GM18499 (cell line): ENCODE measurements around the gene C14orf119.

ENCODE experiments used
- ATAC-seq: cut with Tn5 transposase; IDR thresholded peaks from one replicate; pipeline ENCODE4 v1.9.1; 2021; ENCODE audit warnings: moderate number of reproducible peaks; ENCODE audit not compliant: insufficient read depth, unreplicated experiment

Gene C14orf119

GRCh38 chr14:23080474-23080873, 14.8 kb upstream of the C14orf119 start:
- no peak for ATAC-seq

GRCh38 chr14:23085458-23085857, 9.8 kb upstream of the C14orf119 start:
- no peak for ATAC-seq

- no peak for ATAC-seq
Observed at GRCh38 chr14:23086565-23086964, 8.7 kb upstream of the C14orf119 start.

- ATAC-seq: no peak
Observed at GRCh38 chr14:23089498-23090253, 5.6 kb upstream of the C14orf119 start.

GRCh38 chr14:23090254-23090636, 5.1 kb upstream of the C14orf119 start:
- ATAC-seq: no peak

GRCh38 chr14:23091294-23092225, 3.7 kb upstream of the C14orf119 start:
- no peak for ATAC-seq

GRCh38 chr14:23093104-23093503, 2.2 kb upstream of the C14orf119 start:
- ATAC-seq: no peak

GRCh38 chr14:23093526-23093925, 1.8 kb upstream of the C14orf119 start:
- no peak for ATAC-seq

GRCh38 chr14:23093991-23094665, 1.2 kb upstream of the C14orf119 start:
- no peak for ATAC-seq

- peak; percentile 10 for ATAC-seq
Observed at GRCh38 chr14:23094666-23095195, 574 bp upstream of the C14orf119 start, which contains the start of gene ACIN1. Gene ACIN1 (minus strand): TSS chr14:23095136. CDS start chr14:23095112, 24 bp downstream.

- no peak for ATAC-seq
Observed at GRCh38 chr14:23097786-23098185, 2.5 kb downstream of the C14orf119 start.

GRCh38 chr14:23099212-23099861, 4.0 kb downstream of the C14orf119 start:
- no peak for ATAC-seq

- no peak for ATAC-seq
Observed at GRCh38 chr14:23101213-23101970, 6.1 kb downstream of the C14orf119 start.

- ATAC-seq: no peak
Observed at GRCh38 chr14:23101986-23102625, 6.8 kb downstream of the C14orf119 start.

GRCh38 chr14:23102801-23103200, 7.5 kb downstream of the C14orf119 start:
- no peak for ATAC-seq

GRCh38 chr14:23103581-23103980, 8.3 kb downstream of the C14orf119 start:
- no peak for ATAC-seq

- no peak for ATAC-seq
Observed at GRCh38 chr14:23104070-23104590, 8.8 kb downstream of the C14orf119 start.

- no peak for ATAC-seq
Observed at GRCh38 chr14:23104591-23105347, 9.5 kb downstream of the C14orf119 start, which contains the start of gene CIROP. Gene CIROP (minus strand): TSS chr14:23104989. CDS start chr14:23104920, 69 bp downstream.
